Measurements from ENCODE around the gene TNFRSF9.
"Not testable (repeated sequence)": the region's sequence is repeated elsewhere in the genome, so short reads cannot be mapped to it uniquely, and the experiment has no call there.

The TNFRSF9 gene

DNA sequence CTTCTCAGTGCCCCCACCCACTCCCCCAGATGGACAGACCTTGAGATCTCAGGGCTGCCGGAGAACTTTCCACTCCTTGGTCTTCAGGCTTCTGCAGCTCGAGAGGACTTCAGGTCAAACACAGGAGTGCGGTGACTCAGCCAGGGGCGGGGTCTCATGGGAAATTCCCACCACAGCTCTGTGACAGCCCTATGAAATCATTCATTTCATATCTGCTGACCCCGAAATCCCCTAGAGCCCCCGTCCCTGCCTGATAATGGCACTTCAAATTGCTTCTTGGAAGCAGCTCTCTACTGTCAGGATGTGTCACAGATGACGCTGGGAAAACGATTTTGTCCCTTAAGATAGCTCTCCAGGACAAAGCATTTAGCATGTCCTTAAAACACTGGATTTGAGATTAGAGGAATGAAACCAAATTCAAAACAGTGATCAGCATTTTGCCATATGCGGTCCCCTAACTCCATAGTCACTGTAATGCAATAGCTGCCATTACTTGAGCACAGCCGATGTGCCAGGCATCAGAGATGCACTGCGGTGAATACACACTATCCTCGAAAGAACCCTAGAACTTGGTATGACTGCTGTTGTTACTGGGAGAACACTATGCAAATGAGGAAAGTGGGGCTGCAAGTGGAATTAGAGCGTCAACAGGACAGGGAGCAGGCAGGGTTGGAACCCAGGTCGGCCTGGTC lies at the start of gene TNFRSF9:
Gene TNFRSF9 (minus strand): TSS at position 95 of the 692 bp plus-strand sequence. CDS start 845 bp downstream, outside the sequence.
- DNase-seq (ENCODE audit: low read depth, low spot score), result peak; percentile 66

DNA sequence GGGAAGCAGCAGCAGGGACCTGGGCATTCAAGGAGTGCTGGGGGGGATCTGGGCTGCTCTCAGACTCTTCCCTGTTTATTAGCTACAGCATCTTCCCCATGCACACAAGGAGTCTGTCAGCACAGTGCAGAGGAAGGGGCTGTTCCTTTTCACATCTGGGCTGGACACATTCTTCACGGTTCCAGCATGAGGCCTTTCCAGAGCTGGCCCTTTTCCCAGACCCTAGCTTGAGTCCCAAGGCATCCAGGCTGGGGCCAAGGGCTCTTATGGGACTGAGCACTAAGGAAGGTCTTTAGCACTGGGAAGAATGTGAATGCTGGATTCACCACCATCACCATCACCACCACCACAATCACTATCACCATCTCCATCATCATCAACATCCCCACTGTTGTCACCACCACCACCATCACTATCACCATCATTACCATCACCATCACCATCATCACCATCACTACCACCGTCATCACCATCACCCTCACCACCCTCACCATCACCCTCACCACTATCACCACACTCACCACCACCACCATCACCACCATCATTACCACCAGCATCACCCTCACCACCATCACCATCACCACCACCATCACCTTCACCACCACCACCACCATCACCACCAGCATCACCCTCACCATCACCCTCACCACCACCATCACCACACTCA lies 49.3 kb upstream of the TNFRSF9 start:
- DNase-seq (ENCODE audit: low read depth, low spot score), result no peak

DNA sequence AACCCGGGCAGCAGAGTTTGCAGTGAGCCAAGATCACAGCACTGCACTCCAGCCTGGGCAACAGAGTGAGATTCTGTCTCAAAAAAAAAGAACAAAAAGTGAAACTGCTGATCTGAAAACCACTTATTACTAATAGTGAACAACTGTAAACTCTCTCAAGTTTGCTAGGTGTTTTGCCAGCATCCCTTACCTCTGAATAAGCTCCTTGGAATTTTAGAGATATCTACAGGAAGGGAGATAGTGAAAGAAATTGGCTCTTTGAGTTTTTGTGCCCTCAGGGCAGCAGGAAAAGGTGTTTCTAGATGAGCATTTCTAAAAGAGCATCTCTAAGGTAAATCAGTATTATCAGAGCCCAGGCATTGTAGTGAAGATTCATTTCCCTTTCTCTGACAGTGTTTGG lies 47.9 kb upstream of the TNFRSF9 start:
- DNase-seq (ENCODE audit: low read depth, low spot score), result no peak

DNA sequence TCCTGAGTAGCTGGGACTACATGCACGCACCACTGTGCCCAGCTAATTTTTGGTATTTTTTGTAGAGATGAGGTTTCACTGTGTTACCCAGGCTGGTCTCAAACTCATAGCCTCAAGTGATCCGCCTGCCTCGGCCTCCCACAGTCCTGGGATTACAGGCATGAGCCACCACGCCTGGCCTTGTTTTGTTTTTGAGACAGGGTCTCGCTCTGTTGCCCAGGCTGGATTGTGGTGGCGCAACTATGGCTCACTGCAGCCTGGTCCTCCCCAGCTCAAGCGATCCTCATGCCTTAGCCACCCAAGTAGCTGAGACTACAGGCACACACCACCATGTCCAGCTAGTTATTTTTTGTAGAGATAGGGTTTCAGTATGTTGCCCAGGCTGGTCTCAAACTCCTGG lies 46.9 kb upstream of the TNFRSF9 start:
- no peak for DNase-seq (ENCODE audit: low read depth, low spot score)

DNA sequence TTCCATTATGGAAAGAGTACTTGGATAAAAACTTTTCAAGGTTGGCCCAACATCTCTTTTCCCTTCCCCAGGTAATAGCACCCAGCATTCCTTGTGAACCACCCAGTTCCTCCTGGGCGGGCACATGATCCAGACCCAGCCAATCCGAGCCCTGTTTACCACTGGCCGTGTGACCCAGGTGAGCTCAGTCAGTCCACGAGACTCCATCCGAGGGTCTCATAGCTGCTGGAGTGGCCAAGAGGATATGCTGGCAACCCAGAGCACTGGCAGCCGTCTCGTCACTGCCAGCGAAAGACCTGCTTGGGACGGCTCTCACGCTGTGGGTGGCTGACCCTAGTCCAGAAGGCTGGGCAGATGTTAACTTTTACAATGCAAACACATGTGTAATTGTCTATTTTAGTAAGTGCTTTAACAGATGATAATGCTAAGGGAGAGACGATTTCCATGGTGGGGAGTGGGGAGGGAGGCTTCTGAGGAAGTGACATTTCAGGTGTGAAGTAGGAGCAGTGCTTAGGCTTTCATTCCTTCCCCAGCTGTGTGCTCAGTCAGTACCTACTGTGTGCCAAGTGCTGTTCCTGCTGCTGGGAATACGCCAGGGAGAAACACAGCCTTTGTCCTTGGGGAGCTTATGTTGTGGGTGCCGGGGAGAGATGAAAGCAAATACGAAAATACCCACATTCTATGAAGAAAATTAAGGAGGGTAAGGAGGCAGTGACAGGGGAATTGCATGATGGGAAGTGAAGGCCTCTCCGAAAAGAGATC lies 45.4 kb upstream of the TNFRSF9 start:
- DNase-seq (ENCODE audit: low read depth, low spot score), result no peak

DNA sequence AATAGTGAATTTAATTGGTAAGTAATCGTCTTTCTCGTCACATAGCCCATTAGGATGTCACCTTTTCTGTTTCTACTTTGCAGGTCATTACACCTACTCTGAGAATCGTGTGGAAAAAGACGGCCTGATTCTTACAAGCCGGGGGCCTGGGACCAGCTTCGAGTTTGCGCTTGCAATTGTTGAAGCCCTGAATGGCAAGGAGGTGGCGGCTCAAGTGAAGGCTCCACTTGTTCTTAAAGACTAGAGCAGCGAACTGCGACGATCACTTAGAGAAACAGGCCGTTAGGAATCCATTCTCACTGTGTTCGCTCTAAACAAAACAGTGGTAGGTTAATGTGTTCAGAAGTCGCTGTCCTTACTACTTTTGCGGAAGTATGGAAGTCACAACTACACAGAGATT lies 44.2 kb upstream of the TNFRSF9 start:
- no peak for DNase-seq (ENCODE audit: low read depth, low spot score)

DNA sequence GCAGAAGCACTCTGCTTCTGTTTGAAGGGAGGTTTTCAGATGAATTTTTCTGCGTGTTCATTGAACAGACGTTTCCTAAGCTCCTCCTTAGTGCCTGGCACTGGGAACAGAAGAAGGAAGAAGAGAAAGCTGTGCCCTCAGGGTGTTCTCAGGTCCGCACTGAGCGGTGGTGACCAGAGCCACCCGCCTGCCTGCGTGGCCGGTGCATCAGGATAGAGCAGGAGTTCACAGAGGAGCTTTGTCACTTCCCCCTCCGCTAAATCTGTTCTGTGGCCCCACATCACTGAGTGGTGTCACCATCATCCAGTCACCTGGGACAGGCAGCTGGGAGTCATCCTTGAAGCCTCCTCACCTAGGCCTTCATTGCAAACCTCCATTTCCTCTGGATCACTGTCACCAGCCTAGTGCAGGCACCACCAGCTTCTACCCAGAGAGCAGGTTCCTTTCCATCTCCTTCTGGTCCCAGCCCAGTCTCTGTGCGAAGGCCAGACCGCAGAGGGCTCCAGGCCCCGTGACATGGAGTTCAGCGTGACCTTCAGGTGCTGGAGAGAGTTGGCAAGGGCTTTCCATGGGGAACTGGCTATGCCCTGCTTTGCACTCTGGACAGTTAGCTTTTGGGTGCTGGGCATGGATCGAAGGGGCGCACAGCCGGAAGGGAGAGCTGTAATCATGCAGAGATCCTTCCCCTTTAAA lies 42.6 kb upstream of the TNFRSF9 start:
- DNase-seq (ENCODE audit: low read depth, low spot score), result no peak

DNA sequence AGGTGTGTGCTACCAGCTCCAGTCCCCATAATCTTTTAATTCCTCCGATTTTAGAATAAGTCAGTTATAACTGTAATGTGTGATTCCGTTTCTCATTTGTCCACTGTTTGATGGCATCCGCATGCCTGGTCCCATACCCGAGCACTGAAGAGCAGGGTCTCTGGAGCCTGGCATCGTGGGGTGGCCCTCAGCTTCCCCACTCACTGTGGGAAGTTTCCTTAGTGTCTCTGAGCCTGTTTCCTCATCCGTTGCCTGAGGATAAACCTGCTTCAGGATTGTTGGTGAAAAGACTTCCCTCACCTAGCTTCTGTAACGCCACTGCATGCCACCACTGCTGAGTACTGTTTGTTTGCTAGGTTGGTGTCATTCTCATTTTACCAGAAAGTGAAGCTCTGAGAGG lies 40.3 kb upstream of the TNFRSF9 start:
- no peak for DNase-seq (ENCODE audit: low read depth, low spot score)

DNA sequence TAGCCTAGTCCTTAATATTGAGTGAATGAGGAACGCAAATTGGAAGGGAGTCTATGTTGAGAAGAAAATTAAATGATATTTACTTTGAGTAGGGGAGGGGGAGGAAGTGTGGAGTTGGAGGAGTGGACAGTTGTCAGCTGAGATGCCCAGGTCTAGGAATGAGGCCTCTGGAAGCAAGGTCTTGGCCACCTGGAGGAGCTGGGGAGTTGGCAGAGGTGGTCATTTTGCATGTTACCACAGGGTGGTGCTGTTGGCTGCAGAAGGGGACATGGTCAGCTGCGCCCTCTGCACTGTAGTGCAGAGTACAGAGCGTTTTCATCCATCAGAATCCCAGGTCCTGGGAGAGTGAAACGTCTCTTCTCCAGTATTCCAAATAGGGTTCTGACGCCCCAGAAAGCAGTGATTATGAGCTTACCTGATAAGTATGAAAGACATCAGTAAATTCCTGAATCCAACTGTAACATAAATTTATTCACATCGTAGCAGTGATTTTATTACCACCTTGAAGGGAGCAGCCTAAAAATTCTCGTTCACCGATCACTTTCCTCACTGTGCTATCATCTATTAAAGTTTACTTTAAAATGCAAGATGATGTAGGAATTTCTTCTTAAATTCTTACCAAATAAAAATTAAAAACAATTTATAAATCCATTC lies 34.7 kb upstream of the TNFRSF9 start:
- peak; percentile 91 for DNase-seq (ENCODE audit: low read depth, low spot score)

DNA sequence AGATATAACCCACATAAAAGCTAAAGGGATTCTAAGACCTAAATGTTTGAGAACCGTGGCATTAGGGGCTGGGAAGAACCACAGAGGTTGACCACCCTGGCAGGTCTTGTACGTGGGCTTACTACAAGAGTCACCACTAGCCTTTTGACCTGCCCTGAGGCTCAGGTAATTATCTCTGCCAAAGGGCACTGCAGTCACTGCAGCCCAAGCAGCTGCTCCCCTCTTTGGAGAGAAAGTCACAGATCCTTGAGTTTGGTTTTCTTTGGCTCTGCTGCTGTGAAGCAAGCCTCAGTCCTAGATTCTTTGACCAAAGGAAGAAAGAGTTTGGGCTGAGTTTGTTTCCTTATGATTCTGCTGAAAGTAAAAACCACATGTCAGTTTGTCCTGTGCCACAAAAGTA lies 32.4 kb upstream of the TNFRSF9 start:
- no peak for DNase-seq (ENCODE audit: low read depth, low spot score)

DNA sequence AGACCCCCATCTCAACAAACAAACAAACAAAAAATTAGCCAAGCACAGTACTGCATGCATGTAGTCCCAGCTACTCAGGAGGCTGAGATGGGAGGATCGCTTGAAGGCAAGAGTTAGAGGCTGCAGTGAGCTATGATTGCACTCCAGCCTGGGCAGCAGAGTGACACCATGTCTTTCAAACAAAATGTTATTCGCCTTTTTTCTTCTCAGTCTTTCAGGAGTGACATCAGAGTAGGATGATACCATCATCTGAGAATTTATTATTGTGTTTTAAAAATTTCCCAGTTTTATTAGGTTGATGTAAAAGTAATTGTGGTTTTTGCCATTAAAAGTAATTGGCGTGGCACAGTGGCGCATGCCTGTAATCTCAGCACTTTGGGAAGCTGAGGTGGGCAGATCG lies 31.6 kb upstream of the TNFRSF9 start:
- DNase-seq (ENCODE audit: low read depth, low spot score), result no peak

DNA sequence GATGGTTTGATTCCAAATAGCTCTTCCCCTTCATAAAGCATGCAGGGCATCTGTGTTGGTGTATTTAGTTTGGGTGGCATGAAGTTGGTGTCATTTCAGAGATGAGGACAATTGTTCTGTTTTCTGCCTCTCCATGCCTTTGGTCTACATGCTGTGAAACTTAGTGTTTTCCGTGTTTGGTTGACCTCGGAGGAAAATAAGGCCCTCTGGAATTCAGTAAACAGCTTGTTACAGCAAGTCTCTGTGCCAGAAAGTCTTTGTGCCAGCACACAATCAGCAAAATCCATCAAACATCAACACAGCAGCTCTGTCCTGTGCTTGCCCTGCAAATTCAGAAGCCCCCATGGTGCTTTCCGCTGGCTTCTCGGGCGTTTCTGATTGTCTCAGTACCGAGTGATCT lies 30.4 kb upstream of the TNFRSF9 start:
- no peak for DNase-seq (ENCODE audit: low read depth, low spot score)

DNA sequence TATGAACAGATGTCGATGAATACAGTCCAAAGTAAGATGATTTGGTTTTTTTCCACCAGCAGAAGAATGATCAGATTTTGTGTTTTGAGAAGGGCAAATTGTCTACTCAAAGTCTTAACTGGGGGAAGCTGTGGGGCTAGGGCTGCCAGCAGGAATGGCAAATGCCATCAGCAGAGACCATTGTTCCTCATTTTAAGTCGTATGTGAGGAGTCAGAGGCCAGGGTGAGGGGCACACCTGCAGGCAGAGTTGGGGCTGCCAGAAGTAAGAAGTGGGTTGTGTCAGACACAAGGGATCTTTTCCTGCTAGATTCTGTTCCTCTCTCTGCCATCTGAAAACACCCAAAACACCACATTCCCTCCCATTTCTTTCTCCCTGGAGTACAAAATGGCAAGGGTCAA lies 29.6 kb upstream of the TNFRSF9 start:
- DNase-seq (ENCODE audit: low read depth, low spot score), result no peak

DNA sequence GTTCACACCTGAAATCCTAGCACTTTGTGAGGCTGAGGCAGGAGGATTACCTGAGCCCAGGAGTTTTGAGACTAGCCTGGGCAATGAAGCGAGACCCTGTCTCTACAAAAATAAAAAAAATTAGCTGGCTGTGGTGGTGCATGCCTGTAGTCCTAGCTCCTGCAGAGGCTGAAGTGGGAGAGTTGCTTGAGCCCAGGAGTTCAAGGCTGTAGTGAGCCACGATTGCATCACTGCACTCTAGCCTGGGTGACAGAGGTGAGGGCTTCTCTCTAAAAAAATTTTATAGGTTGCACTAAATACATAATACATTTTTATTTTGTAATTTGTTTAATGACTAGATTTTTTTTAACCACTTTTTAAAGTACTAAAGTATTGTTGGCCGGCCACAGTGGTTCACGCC lies 27.0 kb upstream of the TNFRSF9 start:
- no peak for DNase-seq (ENCODE audit: low read depth, low spot score)

DNA sequence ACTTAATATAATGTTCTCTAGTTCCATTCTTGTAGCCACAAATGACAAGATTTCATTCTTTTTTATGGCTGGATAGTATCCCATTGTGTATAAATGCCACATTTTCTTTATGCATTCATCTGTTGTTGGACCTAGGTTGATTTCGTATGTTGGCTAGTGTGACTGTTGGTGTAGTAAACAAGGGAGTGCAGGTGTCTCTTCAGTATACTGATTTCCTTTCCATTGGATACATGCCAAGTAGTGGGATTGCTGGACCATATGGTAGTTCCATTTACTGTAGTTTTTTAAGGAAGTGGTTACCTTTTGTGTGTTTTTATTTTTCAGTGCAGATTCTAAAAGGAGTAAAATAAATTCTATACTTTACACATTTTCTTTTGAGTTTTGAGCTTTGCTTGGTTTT lies 26.6 kb upstream of the TNFRSF9 start:
- DNase-seq (ENCODE audit: low read depth, low spot score), result no peak

DNA sequence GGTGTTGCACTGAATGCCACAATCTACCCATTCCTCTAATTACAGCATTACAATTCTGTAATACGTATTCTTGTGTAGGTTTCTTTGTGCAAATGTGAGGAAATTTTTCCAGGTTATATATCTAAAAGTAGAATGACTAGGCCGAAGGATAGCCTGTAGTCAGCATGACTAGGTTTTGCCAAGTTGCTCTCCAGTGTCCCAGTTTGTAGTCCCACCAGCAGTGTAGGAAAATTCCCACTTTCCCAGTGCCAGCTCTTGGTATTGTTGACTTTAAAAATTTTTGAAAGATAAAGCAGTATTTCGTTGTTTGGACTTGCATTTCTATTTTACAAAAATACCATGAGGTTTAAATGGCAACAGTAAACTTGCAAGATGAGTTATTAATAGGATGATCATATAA lies 23.8 kb upstream of the TNFRSF9 start:
- no peak for DNase-seq (ENCODE audit: low read depth, low spot score)

DNA sequence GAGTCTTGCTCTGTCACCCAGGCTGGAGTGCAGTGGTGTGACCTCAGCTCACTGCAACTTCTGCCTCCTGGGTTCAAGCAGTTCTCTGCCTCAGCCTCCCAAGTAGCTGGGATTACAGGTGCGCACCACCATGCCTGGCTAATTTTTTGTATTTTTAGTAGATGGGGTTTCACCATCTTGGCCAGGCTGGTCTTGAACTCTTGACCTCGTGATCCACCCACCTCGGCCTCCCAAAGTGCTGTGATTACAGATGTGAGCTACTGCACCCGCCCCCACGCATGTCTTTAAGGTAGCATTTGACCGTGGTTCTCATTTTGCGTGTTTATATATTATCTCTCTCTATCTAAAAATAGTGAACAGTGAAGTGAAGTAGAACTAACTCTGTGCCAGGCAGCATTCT lies 23.2 kb upstream of the TNFRSF9 start:
- not testable (repeated sequence) for DNase-seq (ENCODE audit: low read depth, low spot score)

DNA sequence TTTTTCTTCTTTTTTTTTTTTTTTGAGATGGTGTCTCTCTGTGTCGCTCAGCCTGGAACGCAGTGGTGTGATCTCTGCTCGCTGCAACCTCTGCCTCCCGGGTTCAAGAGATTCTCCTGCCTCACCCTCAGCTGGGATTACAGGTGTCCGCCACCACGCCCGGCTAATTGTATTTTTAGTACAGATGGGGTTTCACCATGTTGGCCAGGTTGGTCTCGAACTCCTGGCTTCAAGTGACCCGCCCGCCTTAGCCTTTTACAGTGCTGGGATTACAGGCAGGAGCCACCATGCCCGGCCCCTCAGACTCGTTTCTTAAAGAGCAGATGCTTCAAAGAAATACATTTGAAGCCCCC lies 22.7 kb upstream of the TNFRSF9 start:
- not testable (repeated sequence) for DNase-seq (ENCODE audit: low read depth, low spot score)

DNA sequence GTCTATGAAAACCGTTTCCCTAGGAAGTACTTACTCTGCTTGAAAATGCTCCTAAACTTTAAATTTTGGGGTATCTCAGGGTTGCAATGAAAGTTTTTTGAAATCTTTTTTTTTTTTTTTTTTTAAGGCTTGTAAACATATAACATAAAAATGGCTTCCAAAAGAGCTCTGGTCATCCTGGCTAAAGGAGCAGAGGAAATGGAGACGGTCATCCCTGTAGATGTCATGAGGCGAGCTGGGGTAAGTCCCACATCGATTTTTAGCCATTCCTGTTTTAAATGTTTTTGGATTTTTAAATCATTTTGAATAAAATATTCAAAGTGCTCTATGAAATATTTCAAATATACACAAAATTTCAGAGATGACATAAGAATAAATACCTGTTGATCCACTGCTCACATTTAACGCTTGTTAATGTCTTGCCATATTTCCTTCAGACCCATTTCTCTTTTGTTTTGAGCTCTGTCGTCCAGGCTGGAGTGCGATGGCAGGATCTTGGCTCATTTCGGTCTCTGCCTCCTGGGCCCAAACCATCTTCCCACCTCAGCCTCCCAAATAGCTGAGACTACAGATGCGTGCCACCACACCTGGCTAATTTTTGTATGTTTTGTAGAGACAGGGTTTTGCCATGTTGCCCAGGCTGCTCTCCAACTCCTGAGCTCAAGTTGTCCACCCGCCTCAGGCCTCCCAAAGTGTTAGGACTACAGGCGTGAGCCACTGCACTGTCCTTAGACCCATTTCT lies 22.2 kb upstream of the TNFRSF9 start:
- DNase-seq (ENCODE audit: low read depth, low spot score), result no peak

DNA sequence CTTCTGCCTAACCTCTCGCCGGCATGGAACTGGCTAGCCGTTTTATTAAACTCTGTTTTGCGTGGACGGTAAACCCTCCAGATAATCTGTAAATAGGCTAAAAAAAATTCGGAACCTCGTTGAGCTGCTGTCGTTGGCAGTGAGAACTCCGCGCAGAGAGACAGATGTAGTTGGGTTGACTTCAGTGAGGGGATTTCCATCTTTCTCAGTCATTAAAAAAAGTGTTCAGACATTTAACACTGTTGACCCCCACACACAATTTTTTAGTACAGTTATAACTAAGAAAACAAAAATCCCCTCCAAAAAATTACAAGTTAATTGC lies 21.3 kb upstream of the TNFRSF9 start:
- DNase-seq (ENCODE audit: low read depth, low spot score), result no peak

Data from astrocyte of the hippocampus (primary cell).